Kidney (tissue), 14 donors: ENCODE data around the gene CCDC85B. TPM values are rescaled to one million over a fixed set of nuclear protein-coding genes. Genes with fewer than 3 reads are reported as not detected.

Experiments used
- DNase-seq, 5 donors: peaks; one replicate each; pipeline ENCODE4 v3.0.0-alpha.2; 2013 to 2020
- FAIRE-seq: peaks from 2 replicates; lab custom pipeline; 2012; peaks lifted over from hg19 to GRCh38; lab: Jason Lieb, UNC
- H3K27ac ChIP-seq, 2 donors: one replicate each; pipeline ENCODE4 v1.7.0; 2013; ENCODE audit warnings: low read depth in 2 of 2, low read length in 2 of 2, inconsistent platforms in 1 of 2
- H3K27me3 ChIP-seq: one replicate; pipeline ENCODE4 v1.7.1; 2013; ENCODE audit warnings: low read length, inconsistent platforms; ENCODE audit not compliant: control insufficient read depth, insufficient read depth
- H3K36me3 ChIP-seq, 3 donors: one replicate each; pipeline versions ENCODE4 v1.7.0 to v1.7.1; 2013; ENCODE audit warnings: low read length in 3 of 3, control low read depth in 1 of 3, inconsistent platforms in 1 of 3; ENCODE audit not compliant: insufficient read depth in 3 of 3, control insufficient read depth in 2 of 3
- H3K4me1 ChIP-seq, 3 donors: one replicate each; pipeline versions ENCODE4 v1.7.0 to v1.7.1; 2013; ENCODE audit warnings: low read length in 3 of 3, inconsistent platforms in 1 of 3, low read depth in 1 of 3; ENCODE audit not compliant: control insufficient read depth in 2 of 3, insufficient read depth in 2 of 3
- H3K4me3 ChIP-seq, 3 donors: one replicate each; pipeline versions ENCODE4 v1.7.0 to v1.8.1; 2013; ENCODE audit warnings: low read length in 3 of 3, control low read depth in 1 of 3, inconsistent platforms in 1 of 3
- H3K9ac ChIP-seq, 3 donors: one replicate each; pipeline versions ENCODE4 v1.7.0 to v1.7.1; 2013; ENCODE audit warnings: low read length in 3 of 3, control low read depth in 1 of 3, inconsistent platforms in 1 of 3
- H3K9me3 ChIP-seq, 3 donors: one replicate each; pipeline versions ENCODE4 v1.7.0 to v1.7.1; 2013; ENCODE audit warnings: low read length in 3 of 3, control low read depth in 1 of 3, inconsistent platforms in 1 of 3; ENCODE audit not compliant: control insufficient read depth in 2 of 3, insufficient read depth in 1 of 3
- intact Hi-C: fragments of 100-400 bp; cut with DNase I; formaldehyde crosslinking; loops from one replicate; pipeline ENCODE4 v1.11.1; 2022
- polyA plus RNA-seq: library from polyadenylated mRNA; stranded (reverse); fragments of 350-450 nt; fragmentation: Illumina TruSeq; extraction: RNeasy Lipid Tissue Mini Kit (QIAGEN cat#74804); gene quantifications from one replicate; pipeline ENCODE4 v1.2.3, GENCODE V29; 2014; ENCODE audit warnings: low read depth, low replicate concordance; ENCODE audit not compliant: insufficient read depth
- total RNA-seq: library from RNA; stranded (reverse); fragmentation: NEBNext Ultra II Directional; extraction: Animal tissue kit (Norgen Biotek cat#: 25700); gene quantifications from one replicate; pipeline ENCODE4 v1.2.1, GENCODE V29; 2021
- TF ChIP-seq, protein P1 (sequence below): IDR thresholded peaks from 3 replicates; pipeline ENCODE4 v1.5.1; 2012; ENCODE audit warnings: mild to moderate bottlenecking, moderate library complexity, borderline replicate concordance; ENCODE audit not compliant: insufficient read depth; ENCODE audit errors: extremely low read depth
- donor health status: control.
- donor health status: control.
- donor health status: control.
- donor health status: control.
- donor health status: control.
- donor health status: DM: yes; HTN: yes; CAD: no.
- donor health status: Normal renal cell carcinoma (clear cell type).

CCDC85B gene
- total and polyA plus RNA-seq, 2 donors from 2014 or later = 26.1 to 31.8 TPM

GRCh38 chr11:65900125-65900898 lies 9.8 kb downstream of the CCDC85B start, which contains the start of gene FOSL1:
FOSL1 (minus strand) TSS chr11:65900388; CDS start chr11:65900339, 49 bp downstream.
- DNase-seq = peak; percentile 73 to 96 (median 80)
- intact Hi-C loops = no loop called here
- H3K9me3 ChIP-seq = no peaks in the 10 kb centered on the region
- TF ChIP-seq, protein P1, sequence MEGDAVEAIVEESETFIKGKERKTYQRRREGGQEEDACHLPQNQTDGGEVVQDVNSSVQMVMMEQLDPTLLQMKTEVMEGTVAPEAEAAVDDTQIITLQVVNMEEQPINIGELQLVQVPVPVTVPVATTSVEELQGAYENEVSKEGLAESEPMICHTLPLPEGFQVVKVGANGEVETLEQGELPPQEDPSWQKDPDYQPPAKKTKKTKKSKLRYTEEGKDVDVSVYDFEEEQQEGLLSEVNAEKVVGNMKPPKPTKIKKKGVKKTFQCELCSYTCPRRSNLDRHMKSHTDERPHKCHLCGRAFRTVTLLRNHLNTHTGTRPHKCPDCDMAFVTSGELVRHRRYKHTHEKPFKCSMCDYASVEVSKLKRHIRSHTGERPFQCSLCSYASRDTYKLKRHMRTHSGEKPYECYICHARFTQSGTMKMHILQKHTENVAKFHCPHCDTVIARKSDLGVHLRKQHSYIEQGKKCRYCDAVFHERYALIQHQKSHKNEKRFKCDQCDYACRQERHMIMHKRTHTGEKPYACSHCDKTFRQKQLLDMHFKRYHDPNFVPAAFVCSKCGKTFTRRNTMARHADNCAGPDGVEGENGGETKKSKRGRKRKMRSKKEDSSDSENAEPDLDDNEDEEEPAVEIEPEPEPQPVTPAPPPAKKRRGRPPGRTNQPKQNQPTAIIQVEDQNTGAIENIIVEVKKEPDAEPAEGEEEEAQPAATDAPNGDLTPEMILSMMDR = no peak
- no peak within 1 kb of the TSS for H3K27ac ChIP-seq
- peaks cover 17% of the 10 kb centered on the region for H3K27me3 ChIP-seq
- H3K4me3 ChIP-seq = peak within 1 kb of the TSS in 1 of 3 donors; percentile 47
- no peak for FAIRE-seq
- H3K36me3 ChIP-seq = no peaks in the 10 kb centered on the region
- peaks cover 0 to 6% (median 3%) of the 10 kb centered on the region in 3 donors for H3K4me1 ChIP-seq
- peak within 1 kb of the TSS in 1 of 3 donors; percentile 26 for H3K9ac ChIP-seq

GRCh38 chr11:65900899-65901180 lies 10.4 kb downstream of the CCDC85B start:
- H3K4me3 ChIP-seq = peak overlapping the region in 1 of 3 donors; percentile 47

GRCh38 chr11:65903068-65903481 lies 12.6 kb downstream of the CCDC85B start:
- Histone ChIP-seq H3K36me3 (no peaks in the 10 kb centered on the region), H3K4me1 (peaks cover 0 to 6% (median 3%) of the 10 kb centered on the region in 3 donors), H3K27ac (no peak overlapping the region), H3K27me3 (peaks cover 17% of the 10 kb centered on the region), H3K9ac (no peak overlapping the region), H3K9me3 (no peaks in the 10 kb centered on the region), H3K4me3 (no peak overlapping the region)
- no peak for DNase-seq
- TF ChIP-seq, protein P1 = no peak
- FAIRE-seq = no peak
- intact Hi-C loops = no loop called here

More at GRCh38 chr11:65900899-65901180, 10.4 kb downstream of the CCDC85B start:
- no peaks in the 10 kb centered on the region for H3K9me3 ChIP-seq
- peaks cover 17% of the 10 kb centered on the region for H3K27me3 ChIP-seq
- no peak overlapping the region for H3K27ac ChIP-seq
- TF ChIP-seq, protein P1 = no peak
- H3K9ac ChIP-seq = no peak overlapping the region
- peaks cover 0 to 6% (median 3%) of the 10 kb centered on the region in 3 donors for H3K4me1 ChIP-seq
- FAIRE-seq = no peak
- intact Hi-C loops = no loop called here
- no peaks in the 10 kb centered on the region for H3K36me3 ChIP-seq
- DNase-seq = no peak
